ENCODE measurements around the gene ALDH7A1.
"Not testable (repeated sequence)": the region's sequence is repeated elsewhere in the genome, so short reads cannot be mapped to it uniquely, and the experiment has no call there.

The ALDH7A1 gene

GRCh38 chr5:126605525-126605924 lies 10.5 kb upstream of the ALDH7A1 start:
- peaks cover 66% of the 10 kb centered on the region for H3K4me1 Mint-ChIP-seq (ENCODE audit: low read depth)
- H3K4me3 Mint-ChIP-seq = peak overlapping the region; percentile 59
- no peaks in the 10 kb centered on the region for H3K9me3 Mint-ChIP-seq
- peaks cover 61% of the 10 kb centered on the region for H3K36me3 Mint-ChIP-seq (ENCODE audit: low read depth)
- H3K27ac Mint-ChIP-seq = no peak overlapping the region
- no peaks in the 10 kb centered on the region for H3K27me3 Mint-ChIP-seq

GRCh38 chr5:126603402-126603991 lies 8.5 kb upstream of the ALDH7A1 start:
- Mint-ChIP-seq H3K27me3 (no peaks in the 10 kb centered on the region), H3K36me3 (ENCODE audit: low read depth) (peaks cover 51% of the 10 kb centered on the region), H3K9me3 (no peaks in the 10 kb centered on the region), H3K4me3 (no peak overlapping the region), H3K4me1 (ENCODE audit: low read depth) (peaks cover 59% of the 10 kb centered on the region), H3K27ac (peak overlapping the region; percentile 64)

- Mint-ChIP-seq H3K4me1 (ENCODE audit: low read depth) (peaks cover 37% of the 10 kb centered on the region), H3K36me3 (ENCODE audit: low read depth) (peaks cover 30% of the 10 kb centered on the region), H3K9me3 (no peaks in the 10 kb centered on the region), H3K27ac (peak within 1 kb of the TSS; percentile 98), H3K4me3 (peak within 1 kb of the TSS; percentile 99), H3K27me3 (no peaks in the 10 kb centered on the region)
Measured at GRCh38 chr5:126600631-126601511, 5.9 kb upstream of the ALDH7A1 start, which contains the start of gene PHAX. Gene PHAX, plus strand, starts transcription at chr5:126600947. Its CDS starts 16 bp downstream, at chr5:126600963.

GRCh38 chr5:126599971-126600630 lies 5.1 kb upstream of the ALDH7A1 start:
- not testable (repeated sequence) for H3K9me3 Mint-ChIP-seq, H3K27me3 Mint-ChIP-seq
- peak overlapping the region; percentile 98 for H3K27ac Mint-ChIP-seq
- peaks cover 29% of the 10 kb centered on the region for H3K4me1 Mint-ChIP-seq (ENCODE audit: low read depth)
- H3K36me3 Mint-ChIP-seq (ENCODE audit: low read depth) = peaks cover 22% of the 10 kb centered on the region
- H3K4me3 Mint-ChIP-seq = peak overlapping the region; percentile 99

- Mint-ChIP-seq H3K27me3 (no peaks in the 10 kb centered on the region), H3K36me3 (ENCODE audit: low read depth) (peaks cover 20% of the 10 kb centered on the region), H3K9me3 (no peaks in the 10 kb centered on the region), H3K4me1 (ENCODE audit: low read depth) (peaks cover 30% of the 10 kb centered on the region), H3K27ac (no peak overlapping the region), H3K4me3 (no peak overlapping the region)
Measured at GRCh38 chr5:126599499-126599898, 4.5 kb upstream of the ALDH7A1 start.

- H3K27ac Mint-ChIP-seq = no peak overlapping the region
- H3K9me3 Mint-ChIP-seq = no peaks in the 10 kb centered on the region
- peaks cover 5% of the 10 kb centered on the region for H3K36me3 Mint-ChIP-seq (ENCODE audit: low read depth)
- H3K4me1 Mint-ChIP-seq (ENCODE audit: low read depth) = peaks cover 22% of the 10 kb centered on the region
- no peak overlapping the region for H3K4me3 Mint-ChIP-seq
- peaks cover 12% of the 10 kb centered on the region for H3K27me3 Mint-ChIP-seq
Measured at GRCh38 chr5:126597156-126597555, 2.1 kb upstream of the ALDH7A1 start.

- peaks cover 15% of the 10 kb centered on the region for H3K4me1 Mint-ChIP-seq (ENCODE audit: low read depth)
- H3K9me3 Mint-ChIP-seq = no peaks in the 10 kb centered on the region
- no peaks in the 10 kb centered on the region for H3K36me3 Mint-ChIP-seq (ENCODE audit: low read depth)
- H3K27ac Mint-ChIP-seq = no peak overlapping the region
- H3K4me3 Mint-ChIP-seq = peak overlapping the region; percentile 79
- H3K27me3 Mint-ChIP-seq = peaks cover 15% of the 10 kb centered on the region
Measured at GRCh38 chr5:126595486-126596083, 566 bp upstream of the ALDH7A1 start.

- peaks cover 15% of the 10 kb centered on the region for H3K27me3 Mint-ChIP-seq
- H3K9me3 Mint-ChIP-seq = no peaks in the 10 kb centered on the region
- H3K36me3 Mint-ChIP-seq (ENCODE audit: low read depth) = no peaks in the 10 kb centered on the region
- peaks cover 15% of the 10 kb centered on the region for H3K4me1 Mint-ChIP-seq (ENCODE audit: low read depth)
- H3K27ac Mint-ChIP-seq = no peak overlapping the region
- H3K4me3 Mint-ChIP-seq = no peak overlapping the region
Measured at GRCh38 chr5:126591549-126591948, 3.5 kb downstream of the ALDH7A1 start.

GRCh38 chr5:126589536-126590297 lies 5.3 kb downstream of the ALDH7A1 start:
- Mint-ChIP-seq H3K27ac (no peak overlapping the region), H3K27me3 (peaks cover 15% of the 10 kb centered on the region), H3K36me3 (ENCODE audit: low read depth) (no peaks in the 10 kb centered on the region), H3K4me1 (ENCODE audit: low read depth) (peaks cover 11% of the 10 kb centered on the region), H3K9me3 (no peaks in the 10 kb centered on the region), H3K4me3 (no peak overlapping the region)

- Mint-ChIP-seq H3K27me3 (peaks cover 3% of the 10 kb centered on the region), H3K27ac (no peak overlapping the region), H3K4me1 (ENCODE audit: low read depth) (no peaks in the 10 kb centered on the region), H3K4me3 (no peak overlapping the region), H3K36me3 (ENCODE audit: low read depth) (no peaks in the 10 kb centered on the region), H3K9me3 (no peaks in the 10 kb centered on the region)
Measured at GRCh38 chr5:126587551-126588390, 7.2 kb downstream of the ALDH7A1 start.

- H3K4me1 Mint-ChIP-seq (ENCODE audit: low read depth) = no peaks in the 10 kb centered on the region
- no peaks in the 10 kb centered on the region for H3K36me3 Mint-ChIP-seq (ENCODE audit: low read depth)
- H3K27me3 Mint-ChIP-seq = no peaks in the 10 kb centered on the region
- no peak overlapping the region for H3K27ac Mint-ChIP-seq
- H3K4me3 Mint-ChIP-seq = no peak overlapping the region
- no peaks in the 10 kb centered on the region for H3K9me3 Mint-ChIP-seq
Measured at GRCh38 chr5:126583761-126584160, 11.3 kb downstream of the ALDH7A1 start.

GRCh38 chr5:126579716-126580115 lies 15.3 kb downstream of the ALDH7A1 start:
- H3K4me1 Mint-ChIP-seq (ENCODE audit: low read depth) = no peaks in the 10 kb centered on the region
- no peaks in the 10 kb centered on the region for H3K9me3 Mint-ChIP-seq
- no peak overlapping the region for H3K4me3 Mint-ChIP-seq
- H3K27me3 Mint-ChIP-seq = no peaks in the 10 kb centered on the region
- H3K27ac Mint-ChIP-seq = no peak overlapping the region
- no peaks in the 10 kb centered on the region for H3K36me3 Mint-ChIP-seq (ENCODE audit: low read depth)

- Mint-ChIP-seq H3K36me3 (ENCODE audit: low read depth) (no peaks in the 10 kb centered on the region), H3K27me3 (no peaks in the 10 kb centered on the region), H3K4me3 (no peak overlapping the region), H3K4me1 (ENCODE audit: low read depth) (no peaks in the 10 kb centered on the region), H3K27ac (no peak overlapping the region), H3K9me3 (no peaks in the 10 kb centered on the region)
Measured at GRCh38 chr5:126577415-126577814, 17.6 kb downstream of the ALDH7A1 start.

Measured in stimulated activated naive CD8-positive, alpha-beta T cell treated with anti-CD3 and anti-CD28 coated beads, Interleukin-15, Interleukin-2, amounts not matched to agents 100 ng/mL and 50 ng/mL, for 24 hours (primary cell).